ENCODE data around the gene AP5B1.
"Not testable (repeated sequence)": the region's sequence is repeated elsewhere in the genome, so short reads cannot be mapped to it uniquely, and the experiment has no call there.

The AP5B1 gene

DNA sequence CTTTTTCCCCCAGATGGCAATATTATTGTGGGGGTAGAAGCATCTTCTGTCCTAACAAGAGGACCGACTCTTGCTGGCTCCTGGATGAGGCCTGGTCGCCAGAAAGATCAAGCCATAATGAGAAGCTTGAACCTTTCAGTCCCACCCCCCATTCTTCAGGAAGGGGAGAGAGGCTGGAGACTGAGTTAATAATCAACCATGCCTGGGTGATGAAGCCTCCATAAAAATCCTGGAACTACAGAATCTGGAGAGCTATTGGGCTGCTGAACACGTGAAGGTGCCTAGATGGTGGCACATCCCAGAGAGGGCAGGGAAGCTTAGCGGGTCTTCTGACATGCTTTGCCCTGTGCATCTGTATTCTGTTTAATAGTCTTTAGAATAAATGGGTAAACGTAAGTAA is 16.3 kb downstream of the AP5B1 start:
- DNase-seq, result no peak

DNA sequence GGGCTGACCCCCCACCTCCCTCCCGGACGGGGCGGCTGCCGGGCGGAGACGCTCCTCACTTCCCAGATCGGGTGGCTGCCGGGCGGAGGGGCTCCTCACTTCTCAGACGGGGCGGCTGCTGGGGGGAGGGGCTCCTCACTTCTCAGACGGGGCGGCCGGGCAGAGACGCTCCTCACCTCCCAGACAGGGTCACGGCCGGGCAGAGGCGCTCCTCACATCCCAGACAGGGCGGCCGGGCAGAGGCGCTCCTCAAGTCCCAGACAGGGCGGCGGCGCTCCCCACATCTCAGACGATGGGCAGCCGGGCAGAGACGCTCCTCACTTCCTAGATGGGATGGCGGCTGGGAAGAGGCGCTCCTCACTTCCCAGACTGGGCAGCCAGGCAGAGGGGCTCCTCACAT is 18.0 kb downstream of the AP5B1 start:
- DNase-seq, result not testable (repeated sequence)

DNA sequence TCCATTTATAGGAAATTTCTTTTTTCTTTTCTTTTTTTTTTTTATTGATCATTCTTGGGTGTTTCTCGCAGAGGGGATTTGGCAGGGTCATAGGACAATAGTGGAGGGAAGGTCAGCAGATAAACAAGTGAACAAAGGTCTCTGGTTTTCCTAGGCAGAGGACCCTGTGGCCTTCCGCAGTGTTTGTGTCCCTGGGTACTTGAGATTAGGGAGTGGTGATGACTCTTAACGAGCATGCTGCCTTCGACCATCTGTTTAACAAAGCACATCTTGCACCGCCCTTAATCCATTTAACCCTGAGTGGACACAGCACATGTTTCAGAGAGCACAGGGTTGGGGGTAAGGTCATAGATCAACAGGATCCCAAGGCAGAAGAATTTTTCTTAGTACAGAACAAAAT is 18.6 kb downstream of the AP5B1 start:
- DNase-seq, result not testable (repeated sequence)

DNA sequence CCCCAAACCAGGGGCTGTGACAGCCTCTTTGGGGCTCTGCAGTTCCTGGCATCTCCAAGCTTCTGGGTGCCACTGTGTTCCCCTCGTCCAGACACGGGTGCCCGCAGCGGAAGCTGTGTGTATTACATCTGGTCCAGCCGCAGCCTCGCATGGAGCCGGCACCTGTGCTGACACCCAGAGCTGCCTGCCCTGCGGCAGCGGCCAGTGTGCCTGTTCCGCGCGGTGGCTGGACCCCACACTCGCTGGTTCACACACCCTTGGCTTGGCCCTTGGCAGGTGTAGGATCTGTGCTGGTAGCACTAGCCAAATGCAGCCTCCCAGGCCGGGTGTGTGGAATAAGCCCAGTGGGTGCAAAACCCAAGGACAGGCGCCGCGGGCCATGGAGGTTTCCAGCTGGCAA is 35.7 kb downstream of the AP5B1 start:
- no peak for DNase-seq

DNA sequence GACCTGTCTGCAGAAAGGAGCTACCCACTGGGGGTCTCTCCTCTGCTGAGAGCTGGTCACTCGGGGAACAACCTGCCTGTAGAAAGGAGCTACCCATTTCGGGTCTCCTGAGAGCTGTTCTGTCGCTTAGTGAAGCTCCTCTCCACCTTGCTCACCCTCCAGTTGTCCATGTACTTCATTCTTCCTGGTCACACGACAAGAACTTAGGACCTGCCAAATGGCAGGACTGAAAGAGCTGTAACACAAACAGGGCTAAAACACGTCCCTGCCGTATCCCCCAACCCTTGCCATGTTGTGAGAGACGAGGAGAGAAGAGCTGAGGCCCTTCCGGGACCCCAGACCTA is 36.1 kb downstream of the AP5B1 start:
- DNase-seq, result no peak

DNA sequence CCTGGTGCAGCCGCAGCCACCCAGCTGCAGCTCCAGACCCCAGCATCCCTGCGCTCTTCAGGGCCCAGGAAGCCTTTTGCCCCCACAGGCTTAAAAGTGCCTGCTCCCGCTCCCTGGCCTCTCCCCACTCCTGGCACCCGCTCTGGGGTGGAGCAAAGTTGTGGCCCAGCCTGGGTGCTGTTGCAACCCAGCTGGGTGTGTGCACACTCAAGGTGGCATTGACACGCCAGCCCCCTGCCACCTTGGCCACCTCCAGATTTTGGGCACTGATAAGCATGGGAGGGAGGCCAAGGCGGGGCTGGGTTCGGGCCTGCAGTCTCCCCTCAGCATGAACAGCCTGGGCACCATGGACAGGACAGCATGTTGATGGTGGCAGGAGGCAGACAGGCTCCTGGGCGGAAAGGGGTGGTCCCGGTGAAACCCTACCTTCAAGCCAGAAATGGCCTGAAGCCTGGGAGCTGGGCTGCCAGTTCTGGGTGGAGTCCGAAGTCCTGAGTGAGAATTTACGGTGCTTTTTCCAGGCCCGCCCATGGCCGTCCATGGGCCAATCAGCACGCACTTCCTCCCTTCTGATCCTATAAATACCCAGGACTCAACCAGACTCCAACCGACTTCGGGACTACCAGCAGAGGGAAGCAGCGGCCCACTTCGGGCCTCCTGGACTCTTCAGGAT is 36.6 kb downstream of the AP5B1 start:
- DNase-seq, result no peak

DNA sequence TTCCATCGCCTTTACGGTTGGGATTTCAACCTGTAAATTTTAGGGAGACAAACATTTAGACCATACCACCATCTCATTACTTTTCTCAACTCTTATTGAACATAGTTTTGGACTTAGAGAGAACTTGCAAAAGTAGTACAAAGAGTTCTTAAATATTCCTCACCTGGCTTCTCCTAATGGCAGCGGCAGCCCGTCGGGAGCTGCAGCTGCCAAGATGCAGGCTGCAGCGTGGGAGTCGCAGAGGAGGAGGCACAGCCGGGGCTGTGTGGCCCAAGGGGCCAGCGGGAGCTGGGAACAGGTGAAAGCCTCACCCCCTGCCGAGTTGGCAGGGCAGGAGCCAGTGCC is 37.1 kb downstream of the AP5B1 start:
- no peak for DNase-seq

DNA sequence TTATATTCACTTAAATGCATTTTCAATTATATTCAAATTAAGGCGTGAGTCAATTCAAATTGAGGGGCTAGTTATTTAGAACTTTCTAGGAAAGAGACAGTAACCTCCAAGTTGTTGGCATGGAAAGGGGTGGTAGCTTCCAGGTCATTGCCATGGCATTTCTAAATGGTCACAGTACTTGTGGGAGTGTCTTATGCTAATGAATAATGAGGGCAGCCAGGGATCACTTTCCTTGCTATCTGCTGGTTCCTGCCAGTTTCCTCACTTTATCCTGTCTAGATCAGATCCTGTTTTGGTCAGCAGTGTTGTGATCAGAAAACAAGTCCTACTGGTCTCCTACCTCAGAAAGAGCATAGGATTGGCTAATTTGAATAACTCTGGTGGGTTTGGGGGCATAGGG is 38.4 kb downstream of the AP5B1 start:
- DNase-seq, result no peak

DNA sequence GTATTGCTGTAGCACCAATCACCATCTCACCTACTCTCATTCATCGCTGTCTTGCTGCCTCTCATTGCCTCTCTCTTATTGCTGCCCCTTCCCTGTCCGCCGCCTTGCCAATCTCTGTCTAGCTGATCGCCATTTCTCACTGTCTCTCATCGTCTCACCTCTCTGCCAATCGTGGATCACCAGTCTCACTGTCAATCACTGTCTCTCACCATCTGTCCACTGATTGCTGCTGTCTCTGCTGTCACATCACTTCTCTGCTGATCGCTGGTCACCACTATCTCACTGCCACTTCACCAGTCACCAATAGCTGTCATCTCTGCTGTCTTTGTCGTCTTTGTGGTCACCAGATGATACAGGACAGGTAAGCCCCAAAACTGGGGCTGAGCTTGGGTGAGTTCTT is 39.6 kb downstream of the AP5B1 start:
- no peak for DNase-seq

DNA sequence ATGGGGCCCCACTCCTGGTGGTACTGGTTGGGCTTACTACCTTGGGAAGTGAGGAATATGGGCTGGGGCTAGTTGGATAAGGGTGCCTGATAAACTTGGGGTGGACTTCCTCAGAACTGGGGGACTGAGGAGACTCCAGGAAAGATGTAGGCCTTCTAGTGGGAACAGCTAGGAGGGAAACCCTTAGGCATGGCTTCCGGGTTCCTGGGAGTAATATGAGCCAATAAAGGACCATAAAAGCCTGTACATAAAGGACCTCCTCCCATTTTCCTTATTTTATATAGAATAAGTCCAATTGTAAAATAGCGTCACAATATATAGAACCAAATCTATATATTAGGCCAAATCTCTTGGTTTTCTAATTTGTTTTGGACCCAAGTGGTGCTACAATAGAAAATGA is 41.8 kb downstream of the AP5B1 start:
- DNase-seq, result no peak

DNA sequence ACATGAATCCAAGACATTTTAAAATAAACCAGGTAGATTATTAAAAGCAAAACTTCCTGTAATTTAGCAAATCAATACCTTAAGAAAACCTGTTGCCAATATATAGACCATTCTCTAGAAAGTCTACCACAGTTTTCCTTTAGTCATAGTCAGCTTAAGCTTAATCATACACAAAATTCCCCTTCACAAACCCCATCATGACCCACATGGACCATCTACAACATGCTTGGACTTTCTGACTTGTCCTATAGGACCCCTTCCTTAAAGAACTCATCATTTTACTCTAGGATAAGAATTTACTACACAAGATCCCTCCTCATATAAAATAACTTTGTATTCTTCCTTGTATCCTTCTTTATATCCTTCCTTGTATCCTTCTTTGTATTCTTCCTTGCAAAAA is 44.0 kb downstream of the AP5B1 start:
- DNase-seq, result no peak

DNA sequence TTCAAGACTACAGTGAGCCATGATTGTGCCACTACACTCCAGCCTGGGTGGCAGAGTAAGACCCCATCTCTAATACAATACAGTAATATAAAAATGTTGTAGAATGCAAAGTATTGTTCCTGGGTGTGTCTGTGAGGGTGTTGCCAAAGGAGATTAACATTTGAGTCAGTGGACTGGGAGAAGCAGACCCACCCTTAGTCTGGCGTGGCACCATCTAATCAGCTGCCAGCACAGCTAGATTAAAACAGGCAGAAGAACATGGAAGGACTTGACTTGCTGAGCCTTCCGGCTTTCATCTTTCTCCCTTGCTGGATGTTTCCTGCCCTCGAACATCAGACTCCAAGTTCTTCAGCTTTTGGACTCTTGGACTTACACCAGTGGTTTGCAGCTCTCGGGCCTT is 45.7 kb downstream of the AP5B1 start:
- DNase-seq, result not testable (repeated sequence)

DNA sequence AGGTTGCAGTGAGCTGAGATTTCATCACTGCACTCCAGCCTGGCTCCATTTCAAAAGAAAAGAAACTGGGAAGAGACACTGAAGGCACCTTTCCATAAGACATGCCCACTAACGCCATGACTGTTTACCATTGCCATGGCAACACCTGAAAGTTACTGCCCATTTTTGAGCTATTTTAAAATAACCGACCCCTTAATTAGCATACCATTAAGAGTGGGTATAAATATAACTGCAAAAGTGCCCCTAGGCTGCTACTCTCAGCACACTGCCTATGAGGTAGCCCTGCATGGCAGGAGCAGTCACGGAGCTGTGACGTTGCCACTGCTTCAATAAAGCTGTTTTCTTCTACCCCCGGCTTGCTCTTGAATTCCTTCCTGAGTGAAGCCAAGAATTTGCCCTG is 50.3 kb downstream of the AP5B1 start:
- no peak for DNase-seq

DNA sequence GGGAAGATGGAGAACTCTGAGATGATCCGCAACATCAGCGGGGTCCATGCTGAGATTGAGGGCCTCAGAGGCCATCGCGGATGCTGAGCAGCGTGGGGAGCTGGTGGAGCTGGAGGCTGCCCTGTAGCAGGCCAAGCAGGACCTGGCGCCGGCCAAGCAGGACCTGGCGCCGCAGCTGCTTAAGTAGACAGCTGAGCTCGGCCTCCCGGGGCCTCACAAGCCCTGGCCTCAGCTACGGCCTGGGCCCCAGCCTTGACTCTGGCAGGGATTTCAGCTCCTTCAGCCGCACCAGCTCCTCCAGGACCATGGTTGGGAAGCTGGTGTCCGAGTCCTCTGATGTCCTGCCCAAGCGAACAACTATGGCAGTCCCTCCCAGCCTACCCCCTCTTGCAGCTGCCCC is 52.9 kb downstream of the AP5B1 start:
- no peak for DNase-seq

DNA sequence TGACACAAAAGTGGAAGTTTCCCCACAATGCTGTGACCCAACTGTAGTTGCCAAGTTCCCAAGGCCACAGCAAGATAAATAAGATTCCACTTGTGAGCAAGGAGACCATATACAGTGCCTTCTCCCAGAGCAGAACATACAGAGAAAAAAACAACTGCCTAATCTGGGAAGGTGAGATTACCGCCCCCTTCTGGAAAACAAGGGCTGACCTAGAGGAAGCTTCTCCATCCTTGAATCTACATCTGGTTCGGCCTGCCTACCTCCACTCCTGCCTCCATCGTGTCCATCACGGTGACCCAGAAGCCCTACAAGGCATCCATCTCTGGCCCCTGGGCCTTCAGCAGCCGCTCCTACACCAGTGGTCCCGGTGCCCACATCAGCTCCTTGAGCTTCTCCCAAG is 54.1 kb downstream of the AP5B1 start:
- no peak for DNase-seq
